ENCODE measurements around the gene RHCG.

DNA sequence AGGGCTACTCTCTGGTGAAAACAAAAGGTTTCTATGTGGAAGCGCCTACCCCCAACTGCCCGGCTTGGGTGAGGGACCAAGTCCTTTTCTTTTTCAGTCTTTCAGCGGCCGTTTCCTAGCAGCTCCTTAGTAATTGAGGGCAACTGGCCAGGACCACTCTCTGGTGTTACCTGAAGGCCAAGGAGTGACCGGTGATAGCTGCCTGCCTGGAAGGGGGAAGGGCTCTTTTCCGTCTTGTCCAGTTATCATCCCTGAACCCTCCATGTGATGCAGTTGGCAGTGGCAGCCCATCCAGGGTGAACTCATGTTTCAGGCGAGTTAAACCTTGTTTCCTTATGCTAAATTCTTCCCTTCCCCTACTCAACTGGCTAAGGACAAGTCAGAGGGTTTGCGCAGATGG, 33.3 kb downstream of the RHCG start:
- TF ChIP-seq, protein P1, sequence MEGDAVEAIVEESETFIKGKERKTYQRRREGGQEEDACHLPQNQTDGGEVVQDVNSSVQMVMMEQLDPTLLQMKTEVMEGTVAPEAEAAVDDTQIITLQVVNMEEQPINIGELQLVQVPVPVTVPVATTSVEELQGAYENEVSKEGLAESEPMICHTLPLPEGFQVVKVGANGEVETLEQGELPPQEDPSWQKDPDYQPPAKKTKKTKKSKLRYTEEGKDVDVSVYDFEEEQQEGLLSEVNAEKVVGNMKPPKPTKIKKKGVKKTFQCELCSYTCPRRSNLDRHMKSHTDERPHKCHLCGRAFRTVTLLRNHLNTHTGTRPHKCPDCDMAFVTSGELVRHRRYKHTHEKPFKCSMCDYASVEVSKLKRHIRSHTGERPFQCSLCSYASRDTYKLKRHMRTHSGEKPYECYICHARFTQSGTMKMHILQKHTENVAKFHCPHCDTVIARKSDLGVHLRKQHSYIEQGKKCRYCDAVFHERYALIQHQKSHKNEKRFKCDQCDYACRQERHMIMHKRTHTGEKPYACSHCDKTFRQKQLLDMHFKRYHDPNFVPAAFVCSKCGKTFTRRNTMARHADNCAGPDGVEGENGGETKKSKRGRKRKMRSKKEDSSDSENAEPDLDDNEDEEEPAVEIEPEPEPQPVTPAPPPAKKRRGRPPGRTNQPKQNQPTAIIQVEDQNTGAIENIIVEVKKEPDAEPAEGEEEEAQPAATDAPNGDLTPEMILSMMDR (IDR thresholded peaks at IDR 0.05; ENCODE audit: low read length) = no peak
- TF ChIP-seq EZH2 (IDR thresholded peaks at IDR 0.05; ENCODE audit: borderline replicate concordance, low read length) = no peak

Data from OCI-LY1 (cell line).